ENCODE measurements around the gene RFTN1. TPM values are rescaled to one million over a fixed set of nuclear protein-coding genes. Genes with fewer than 3 reads are reported as not detected.

Gene RFTN1
- total RNA-seq, 4 donors from 2014 or later, result 10.3 to 26.9 (median 22.3) TPM

DNA sequence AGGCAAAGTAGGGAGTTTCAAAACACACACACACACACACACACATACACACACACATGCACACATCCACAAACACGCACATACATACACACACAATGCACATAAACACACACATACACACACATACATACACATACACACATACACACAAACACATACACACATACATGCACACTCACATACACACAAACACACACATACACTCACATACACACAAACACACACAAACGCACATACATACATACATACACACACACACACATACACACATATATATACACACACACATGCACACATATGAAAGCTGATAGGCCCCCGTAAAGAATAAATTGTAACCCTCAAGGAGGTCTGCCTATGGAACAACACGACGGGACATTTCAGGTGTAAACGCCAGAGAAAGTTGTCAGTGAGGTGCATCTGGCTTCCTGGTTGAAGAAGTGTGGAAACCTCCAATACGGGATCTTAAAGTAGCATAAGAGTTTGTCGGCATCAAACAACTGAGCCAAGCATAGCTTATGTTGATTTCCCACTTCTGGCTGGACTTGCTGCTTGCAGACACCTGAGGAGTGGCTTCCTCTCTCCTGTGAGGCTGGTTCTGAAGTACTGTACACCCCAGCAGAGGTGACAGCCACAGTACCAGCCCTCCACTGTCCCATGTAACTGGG, 5.8 kb downstream of the RFTN1 start:
- Histone ChIP-seq H3K9me3 (no peaks in the 10 kb centered on the region), H3K36me3 (no peaks in the 10 kb centered on the region), H3K27ac (no peak overlapping the region), H3K27me3 (no peaks in the 10 kb centered on the region), H3K4me3 (no peak overlapping the region), H3K4me1 (peaks cover 30% of the 10 kb centered on the region)
- no peak for DNase-seq (ENCODE audit: low spot score in 2 of 2)
- no peak for TF ChIP-seq EP300 (IDR thresholded peaks at IDR 0.05)
- TF ChIP-seq POLR2A (IDR thresholded peaks at IDR 0.05), result no peak
- TF ChIP-seq, protein P1, sequence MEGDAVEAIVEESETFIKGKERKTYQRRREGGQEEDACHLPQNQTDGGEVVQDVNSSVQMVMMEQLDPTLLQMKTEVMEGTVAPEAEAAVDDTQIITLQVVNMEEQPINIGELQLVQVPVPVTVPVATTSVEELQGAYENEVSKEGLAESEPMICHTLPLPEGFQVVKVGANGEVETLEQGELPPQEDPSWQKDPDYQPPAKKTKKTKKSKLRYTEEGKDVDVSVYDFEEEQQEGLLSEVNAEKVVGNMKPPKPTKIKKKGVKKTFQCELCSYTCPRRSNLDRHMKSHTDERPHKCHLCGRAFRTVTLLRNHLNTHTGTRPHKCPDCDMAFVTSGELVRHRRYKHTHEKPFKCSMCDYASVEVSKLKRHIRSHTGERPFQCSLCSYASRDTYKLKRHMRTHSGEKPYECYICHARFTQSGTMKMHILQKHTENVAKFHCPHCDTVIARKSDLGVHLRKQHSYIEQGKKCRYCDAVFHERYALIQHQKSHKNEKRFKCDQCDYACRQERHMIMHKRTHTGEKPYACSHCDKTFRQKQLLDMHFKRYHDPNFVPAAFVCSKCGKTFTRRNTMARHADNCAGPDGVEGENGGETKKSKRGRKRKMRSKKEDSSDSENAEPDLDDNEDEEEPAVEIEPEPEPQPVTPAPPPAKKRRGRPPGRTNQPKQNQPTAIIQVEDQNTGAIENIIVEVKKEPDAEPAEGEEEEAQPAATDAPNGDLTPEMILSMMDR (IDR thresholded peaks at IDR 0.05), result no peak
- TF ChIP-seq POLR2AphosphoS5 (IDR thresholded peaks at IDR 0.05), result no peak
- whole genome bisulfite sequencing, result 96% methylated on average over 8 of the region's 8 CpGs

DNA sequence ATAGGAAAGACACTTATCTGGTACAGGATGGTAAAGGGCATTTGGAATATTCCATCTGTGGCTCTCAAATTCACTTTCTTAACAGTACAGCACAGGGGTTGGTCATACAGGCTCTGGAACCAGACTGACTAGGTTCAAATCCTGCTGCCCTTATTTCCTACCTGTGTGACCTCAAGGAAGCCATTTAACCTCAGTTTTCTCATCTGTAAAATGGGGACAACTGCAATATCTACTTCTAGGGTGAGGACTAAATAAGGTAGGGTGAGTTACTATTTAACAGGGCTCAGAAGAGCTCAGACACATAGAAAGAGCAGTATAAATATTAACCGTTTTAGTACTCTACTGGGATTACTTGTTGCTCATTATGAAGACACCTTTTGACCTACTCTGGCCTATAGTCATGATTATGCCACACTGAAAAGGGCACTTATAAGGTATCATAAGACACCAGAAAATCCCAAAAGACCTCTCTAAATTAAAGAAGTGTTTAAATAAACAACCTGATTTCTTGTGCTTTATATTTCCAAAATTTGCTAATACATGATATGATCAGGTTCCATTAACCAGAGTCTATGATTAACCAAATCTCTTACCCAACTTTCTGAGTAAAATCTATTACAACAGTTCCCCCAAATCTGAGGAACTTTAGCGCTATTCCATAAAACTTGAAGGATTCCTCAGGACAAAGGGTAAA, 6.5 kb downstream of the RFTN1 start:
- Histone ChIP-seq H3K4me3 (no peak overlapping the region), H3K4me1 (peaks cover 30% of the 10 kb centered on the region), H3K9me3 (no peaks in the 10 kb centered on the region), H3K27me3 (no peaks in the 10 kb centered on the region), H3K27ac (no peak overlapping the region), H3K36me3 (no peaks in the 10 kb centered on the region)
- 94% methylated on average over 2 of the region's 2 CpGs for WGBS
- DNase-seq (ENCODE audit: low spot score in 2 of 2), result no peak
- no peak for TF ChIP-seq POLR2AphosphoS5 (IDR thresholded peaks at IDR 0.05)
- no peak for TF ChIP-seq POLR2A (IDR thresholded peaks at IDR 0.05)
- no peak for TF ChIP-seq EP300 (IDR thresholded peaks at IDR 0.05)
- TF ChIP-seq, protein P1 (IDR thresholded peaks at IDR 0.05), result no peak

DNA sequence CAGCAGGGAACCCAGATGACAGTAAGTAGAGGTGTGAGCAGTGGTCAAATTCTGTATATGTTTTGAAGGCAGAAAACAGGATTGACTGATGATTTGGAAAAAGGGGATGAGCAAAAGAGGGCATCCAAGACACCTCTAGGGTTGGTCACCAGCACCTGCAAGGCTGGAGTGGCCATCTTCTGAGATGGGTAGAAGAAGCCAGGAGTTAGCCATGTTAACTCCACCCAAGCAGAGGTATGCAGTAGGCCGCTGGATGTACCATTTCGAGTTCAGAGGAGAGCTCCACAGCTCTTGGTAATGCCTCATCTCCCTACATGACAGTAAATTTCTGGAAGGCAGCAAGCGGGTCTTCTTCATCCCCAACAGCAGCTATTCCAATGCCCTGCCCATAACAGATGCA, 7.0 kb downstream of the RFTN1 start:
- peaks cover 28% of the 10 kb centered on the region for H3K4me1 ChIP-seq
- DNase-seq (ENCODE audit: low spot score in 2 of 2), result no peak
- WGBS, result 81% methylated on average over 3 of the region's 3 CpGs
- H3K27ac ChIP-seq, result no peak overlapping the region
- TF ChIP-seq, protein P1 (IDR thresholded peaks at IDR 0.05), result no peak
- no peak for TF ChIP-seq EP300 (IDR thresholded peaks at IDR 0.05)
- TF ChIP-seq POLR2AphosphoS5 (IDR thresholded peaks at IDR 0.05), result no peak
- TF ChIP-seq POLR2A (IDR thresholded peaks at IDR 0.05), result no peak
- H3K9me3 ChIP-seq, result no peaks in the 10 kb centered on the region
- H3K4me3 ChIP-seq, result no peak overlapping the region
- H3K36me3 ChIP-seq, result no peaks in the 10 kb centered on the region
- H3K27me3 ChIP-seq, result no peaks in the 10 kb centered on the region

DNA sequence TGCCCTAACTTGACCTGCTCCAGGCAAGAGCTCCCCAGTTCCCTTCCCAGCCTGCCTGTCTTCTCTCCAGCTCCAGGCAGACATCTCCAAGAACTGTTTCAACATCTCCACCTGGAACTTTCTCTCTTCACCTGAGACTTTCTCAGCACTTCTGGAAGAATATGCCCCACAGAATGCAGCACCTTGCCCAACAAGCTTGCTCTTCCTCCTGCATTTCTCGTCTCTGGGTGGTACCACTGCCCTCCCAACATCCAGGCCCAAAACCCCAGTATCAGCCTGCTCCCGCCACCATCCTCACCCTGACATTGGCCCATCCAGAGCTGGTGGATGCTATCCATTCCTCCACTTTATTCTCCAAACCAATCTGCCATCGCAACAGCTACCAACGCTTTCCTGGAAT, 8.8 kb downstream of the RFTN1 start:
- Histone ChIP-seq H3K27ac (no peak overlapping the region), H3K9me3 (no peaks in the 10 kb centered on the region), H3K27me3 (no peaks in the 10 kb centered on the region), H3K36me3 (no peaks in the 10 kb centered on the region), H3K4me3 (no peak overlapping the region), H3K4me1 (peaks cover 20% of the 10 kb centered on the region)
- TF ChIP-seq, protein P1 (IDR thresholded peaks at IDR 0.05), result no peak
- TF ChIP-seq POLR2AphosphoS5 (IDR thresholded peaks at IDR 0.05) (no peak), POLR2A (IDR thresholded peaks at IDR 0.05) (no peak), EP300 (IDR thresholded peaks at IDR 0.05) (no peak)
- WGBS, result 80% methylated on average over 4 of the region's 4 CpGs
- no peak for DNase-seq (ENCODE audit: low spot score in 2 of 2)

DNA sequence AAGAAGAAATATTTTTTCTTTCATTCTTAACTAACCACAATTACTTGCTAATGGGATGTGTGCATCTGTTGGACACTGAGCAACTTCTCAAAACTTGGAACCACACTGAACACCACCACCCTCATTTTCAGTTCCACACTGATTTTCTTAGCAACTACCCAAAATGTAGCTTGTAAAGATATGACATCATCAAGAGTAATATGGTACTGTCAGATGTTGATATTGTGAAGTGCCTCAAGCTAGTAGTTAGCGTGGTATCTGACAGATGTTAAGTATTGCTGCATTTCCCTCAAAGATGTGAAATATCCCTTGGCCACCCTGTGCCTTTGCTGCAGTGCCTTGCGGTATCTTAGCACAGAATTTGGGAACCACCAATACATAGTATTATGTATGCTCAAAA, 9.3 kb downstream of the RFTN1 start:
- 71% methylated on average over 2 of the region's 2 CpGs for WGBS
- Histone ChIP-seq H3K9me3 (no peaks in the 10 kb centered on the region), H3K27me3 (no peaks in the 10 kb centered on the region), H3K4me1 (peaks cover 18% of the 10 kb centered on the region), H3K27ac (no peak overlapping the region), H3K4me3 (no peak overlapping the region), H3K36me3 (no peaks in the 10 kb centered on the region)
- no peak for TF ChIP-seq EP300 (IDR thresholded peaks at IDR 0.05)
- no peak for TF ChIP-seq POLR2A (IDR thresholded peaks at IDR 0.05)
- TF ChIP-seq, protein P1 (IDR thresholded peaks at IDR 0.05), result no peak
- no peak for TF ChIP-seq POLR2AphosphoS5 (IDR thresholded peaks at IDR 0.05)
- no peak for DNase-seq (ENCODE audit: low spot score in 2 of 2)

Measured in suprapubic skin (tissue), 4 donors.